HUES6 (cell line): Measurements from ENCODE around the gene C1orf210.

Experiments used
- H3K27ac ChIP-seq: 2 replicates; pipeline ENCODE4 v1.7.0; 2013; ENCODE audit warnings: low read depth, mild to moderate bottlenecking, low read length, inconsistent platforms
- H3K27me3 ChIP-seq: 2 replicates; pipeline ENCODE4 v1.6.1; 2013; ENCODE audit warnings: low read length; ENCODE audit not compliant: control insufficient read depth, insufficient read depth
- H3K36me3 ChIP-seq: 2 replicates; pipeline ENCODE4 v1.6.1; 2013; ENCODE audit warnings: low read length; ENCODE audit not compliant: control insufficient read depth, insufficient read depth
- H3K4me1 ChIP-seq: 2 replicates; pipeline ENCODE4 v1.6.1; 2013; ENCODE audit warnings: low read length; ENCODE audit not compliant: control insufficient read depth, insufficient read depth
- H3K4me3 ChIP-seq: 2 replicates; pipeline ENCODE4 v1.5.1; 2013; ENCODE audit warnings: low read depth, low read length
- H3K9ac ChIP-seq: one replicate; pipeline ENCODE4 v1.6.1; 2013; ENCODE audit warnings: mild to moderate bottlenecking, low read length
- H3K9me3 ChIP-seq: 2 replicates; pipeline ENCODE4 v1.6.1; 2013; ENCODE audit warnings: low read depth, low read length; ENCODE audit not compliant: control insufficient read depth, insufficient read depth

The C1orf210 gene

DNA sequence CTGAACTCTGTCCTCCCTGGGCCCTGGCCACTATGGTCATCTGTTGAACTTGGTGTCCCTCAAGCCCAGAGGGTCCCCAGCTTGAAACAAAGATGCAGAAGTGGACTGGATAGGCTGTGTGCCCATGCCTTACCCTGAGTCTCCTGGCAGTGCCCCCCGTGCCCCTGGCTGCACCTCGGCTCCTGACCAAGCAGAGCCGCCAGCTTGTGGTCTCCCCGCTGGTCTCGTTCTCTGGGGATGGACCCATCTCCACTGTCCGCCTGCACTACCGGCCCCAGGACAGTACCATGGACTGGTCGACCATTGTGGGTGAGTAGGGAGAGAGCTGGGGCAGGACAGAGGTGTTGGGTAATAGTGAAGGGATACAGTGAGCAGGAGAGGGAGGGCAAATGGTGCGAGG lies 26.1 kb upstream of the C1orf210 start:
- Histone ChIP-seq H3K27me3 (no peaks in the 10 kb centered on the region), H3K36me3 (no peaks in the 10 kb centered on the region)

DNA sequence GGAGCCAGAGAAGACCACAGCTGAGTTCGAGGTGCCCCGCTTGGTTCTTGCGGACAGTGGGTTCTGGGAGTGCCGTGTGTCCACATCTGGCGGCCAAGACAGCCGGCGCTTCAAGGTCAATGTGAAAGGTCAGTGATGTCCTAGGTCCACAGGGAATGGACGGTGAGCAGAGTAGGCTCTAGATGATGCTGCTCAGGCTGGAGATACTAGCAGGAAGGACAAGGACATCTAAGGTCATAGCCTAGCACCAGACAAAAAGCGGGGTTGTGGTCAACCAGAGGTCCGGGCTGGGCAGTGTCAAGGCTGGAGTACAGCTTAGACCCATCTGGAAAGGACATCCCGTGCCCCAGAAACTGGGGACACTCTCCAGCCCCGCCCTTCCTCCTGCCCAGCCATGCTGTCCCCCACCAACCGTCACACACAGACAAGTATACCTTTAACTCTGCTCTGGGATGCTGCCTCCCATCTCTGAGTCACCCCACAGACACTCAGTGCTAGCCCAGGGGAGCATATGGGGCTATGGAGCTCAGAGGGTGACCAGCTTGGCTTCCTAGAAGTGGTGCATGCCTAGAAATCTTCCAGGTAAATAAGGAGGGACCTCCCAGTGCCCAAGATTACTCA lies 24.1 kb upstream of the C1orf210 start:
- Histone ChIP-seq H3K36me3 (no peaks in the 10 kb centered on the region), H3K27ac (no peak overlapping the region), H3K9ac (no peak overlapping the region), H3K4me3 (no peak overlapping the region), H3K27me3 (no peaks in the 10 kb centered on the region), H3K9me3 (no peaks in the 10 kb centered on the region), H3K4me1 (no peaks in the 10 kb centered on the region; the same call in 1 of the 2 replicates)

More for the DNA sequence above, 26.1 kb upstream of the C1orf210 start:
- H3K4me1 ChIP-seq = no peaks in the 10 kb centered on the region
- H3K9ac ChIP-seq = no peak overlapping the region
- no peak overlapping the region for H3K27ac ChIP-seq
- H3K4me3 ChIP-seq = no peak overlapping the region
- no peaks in the 10 kb centered on the region for H3K9me3 ChIP-seq

DNA sequence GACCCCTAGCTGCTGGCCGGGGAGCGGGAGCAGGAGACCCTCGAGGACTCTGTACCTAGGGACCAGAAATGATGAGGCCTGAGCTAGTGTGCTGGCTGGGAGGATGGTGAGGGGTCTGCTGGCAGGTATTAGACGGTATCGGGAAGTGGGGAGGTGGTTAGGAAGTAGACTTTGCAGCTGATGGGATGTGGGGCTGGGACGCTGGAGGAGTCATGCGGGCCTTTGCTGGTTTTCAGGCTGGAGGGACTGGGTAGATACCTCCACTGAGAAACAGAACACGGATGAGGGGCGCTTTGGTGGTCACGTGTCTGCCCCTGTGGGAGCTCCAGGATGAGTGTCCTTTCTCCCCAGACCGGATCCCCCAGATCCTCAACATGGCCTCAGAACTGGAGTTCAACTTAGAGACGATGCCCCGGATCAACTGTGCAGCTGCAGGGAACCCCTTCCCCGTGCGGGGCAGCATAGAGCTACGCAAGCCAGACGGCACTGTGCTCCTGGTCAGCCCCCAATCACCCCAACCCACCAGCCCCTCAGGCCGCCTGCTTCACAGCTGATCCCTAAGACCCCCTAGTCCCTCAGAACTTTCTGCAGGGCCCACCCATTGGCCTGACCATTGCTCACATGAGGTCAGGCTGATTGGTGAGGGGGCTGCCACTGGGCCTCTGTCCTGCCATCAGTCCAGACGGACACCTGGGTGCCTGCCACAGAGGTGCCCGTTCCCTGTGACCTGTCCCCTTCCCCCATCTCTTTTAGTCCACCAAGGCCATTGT lies 23.4 kb upstream of the C1orf210 start:
- no peak overlapping the region for H3K4me3 ChIP-seq

GRCh38 chr1:43307458-43308158 lies 22.2 kb upstream of the C1orf210 start:
- Histone ChIP-seq H3K9ac (no peak overlapping the region), H3K27me3 (no peaks in the 10 kb centered on the region), H3K9me3 (no peaks in the 10 kb centered on the region)

More for the DNA sequence above, 23.4 kb upstream of the C1orf210 start:
- Histone ChIP-seq H3K27ac (no peak overlapping the region), H3K9ac (no peak overlapping the region), H3K36me3 (no peaks in the 10 kb centered on the region), H3K9me3 (no peaks in the 10 kb centered on the region), H3K27me3 (no peaks in the 10 kb centered on the region), H3K4me1 (no peaks in the 10 kb centered on the region; the same call in 1 of the 2 replicates)

DNA sequence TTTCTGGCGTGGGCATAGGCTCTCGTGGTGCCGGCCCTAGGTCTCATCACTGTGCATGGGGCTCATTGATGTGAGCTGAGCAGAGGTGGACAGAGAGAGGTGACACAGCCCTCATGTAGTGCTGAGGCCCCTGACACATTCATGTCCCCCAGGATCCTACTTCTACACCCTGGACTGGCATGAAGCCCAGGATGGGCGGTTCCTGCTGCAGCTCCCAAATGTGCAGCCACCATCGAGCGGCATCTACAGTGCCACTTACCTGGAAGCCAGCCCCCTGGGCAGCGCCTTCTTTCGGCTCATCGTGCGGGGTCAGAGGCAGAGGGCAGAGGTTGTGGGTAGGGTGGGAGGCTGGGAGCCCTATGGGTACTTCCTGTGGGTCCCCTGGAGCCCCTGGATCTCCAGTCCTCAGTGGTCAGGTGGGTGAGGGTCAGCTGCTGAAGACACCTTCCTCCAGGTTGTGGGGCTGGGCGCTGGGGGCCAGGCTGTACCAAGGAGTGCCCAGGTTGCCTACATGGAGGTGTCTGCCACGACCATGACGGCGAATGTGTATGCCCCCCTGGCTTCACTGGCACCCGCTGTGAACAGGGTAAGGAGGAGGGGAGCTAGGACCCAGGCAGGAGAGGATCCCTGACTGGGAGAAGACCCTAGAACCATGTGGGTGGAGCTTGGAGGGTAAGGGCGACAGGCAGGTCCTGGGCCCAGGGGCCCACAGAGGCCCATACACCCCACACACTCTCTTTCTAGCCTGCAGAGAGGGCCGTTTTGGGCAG lies 21.5 kb upstream of the C1orf210 start:
- Histone ChIP-seq H3K36me3 (no peaks in the 10 kb centered on the region), H3K9ac (no peak overlapping the region), H3K27ac (no peak overlapping the region), H3K4me1 (no peaks in the 10 kb centered on the region; the same call in 1 of the 2 replicates), H3K27me3 (no peaks in the 10 kb centered on the region), H3K4me3 (no peak overlapping the region), H3K9me3 (no peaks in the 10 kb centered on the region)

More at GRCh38 chr1:43307458-43308158, 22.2 kb upstream of the C1orf210 start:
- H3K36me3 ChIP-seq = no peaks in the 10 kb centered on the region
- H3K4me1 ChIP-seq = no peaks in the 10 kb centered on the region; the same call in 1 of the 2 replicates
- H3K27ac ChIP-seq = no peak overlapping the region
- H3K4me3 ChIP-seq = no peak overlapping the region

GRCh38 chr1:43305926-43306687 lies 20.7 kb upstream of the C1orf210 start:
- no peaks in the 10 kb centered on the region for H3K36me3 ChIP-seq
- H3K27me3 ChIP-seq = no peaks in the 10 kb centered on the region
- H3K9ac ChIP-seq = no peak overlapping the region
- no peak overlapping the region for H3K4me3 ChIP-seq
- H3K27ac ChIP-seq = no peak overlapping the region
- no peaks in the 10 kb centered on the region for H3K9me3 ChIP-seq
- H3K4me1 ChIP-seq = no peaks in the 10 kb centered on the region; the same call in 1 of the 2 replicates

DNA sequence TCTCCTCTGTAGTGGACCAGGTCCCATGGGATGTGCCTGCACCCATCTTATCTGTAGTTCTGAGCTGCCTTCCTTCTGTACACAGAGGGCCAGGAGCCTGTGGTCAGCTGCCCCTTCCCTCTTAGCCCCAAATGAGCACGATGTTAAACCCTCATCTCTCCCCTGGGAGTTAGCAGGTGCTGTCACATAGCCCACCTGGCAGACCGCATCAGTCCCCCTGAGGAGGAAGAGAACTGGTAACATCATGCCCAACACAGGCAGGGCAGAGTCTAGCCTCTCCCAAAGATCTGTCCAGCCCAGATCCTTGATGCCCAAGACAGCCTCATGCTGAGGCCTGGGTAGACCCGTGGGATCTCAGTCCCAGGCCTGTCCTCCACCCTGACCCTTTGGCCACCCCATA lies 20.1 kb upstream of the C1orf210 start:
- H3K4me3 ChIP-seq = no peak overlapping the region
- no peak overlapping the region for H3K27ac ChIP-seq
- H3K36me3 ChIP-seq = no peaks in the 10 kb centered on the region
- no peaks in the 10 kb centered on the region; the same call in 1 of the 2 replicates for H3K4me1 ChIP-seq
- no peaks in the 10 kb centered on the region for H3K27me3 ChIP-seq
- no peaks in the 10 kb centered on the region for H3K9me3 ChIP-seq
- no peak overlapping the region for H3K9ac ChIP-seq

DNA sequence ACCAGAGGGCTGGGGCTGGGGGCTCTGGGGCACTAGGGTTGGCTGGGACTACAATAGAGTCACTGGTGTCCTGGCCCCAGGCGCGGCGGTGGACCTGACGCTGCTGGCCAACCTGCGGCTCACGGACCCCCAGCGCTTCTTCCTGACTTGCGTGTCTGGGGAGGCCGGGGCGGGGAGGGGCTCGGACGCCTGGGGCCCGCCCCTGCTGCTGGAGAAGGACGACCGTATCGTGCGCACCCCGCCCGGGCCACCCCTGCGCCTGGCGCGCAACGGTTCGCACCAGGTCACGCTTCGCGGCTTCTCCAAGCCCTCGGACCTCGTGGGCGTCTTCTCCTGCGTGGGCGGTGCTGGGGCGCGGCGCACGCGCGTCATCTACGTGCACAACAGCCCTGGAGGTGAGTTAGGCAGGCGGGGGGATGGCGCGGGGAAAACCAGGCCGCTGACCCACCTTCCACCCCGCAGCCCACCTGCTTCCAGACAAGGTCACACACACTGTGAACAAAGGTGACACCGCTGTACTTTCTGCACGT lies 19.5 kb upstream of the C1orf210 start:
- Histone ChIP-seq H3K4me1 (peaks cover under 1% of the 10 kb centered on the region; the same call in 1 of the 2 replicates), H3K36me3 (no peaks in the 10 kb centered on the region), H3K4me3 (no peak overlapping the region), H3K9ac (no peak overlapping the region), H3K27ac (no peak overlapping the region), H3K27me3 (no peaks in the 10 kb centered on the region), H3K9me3 (no peaks in the 10 kb centered on the region)

DNA sequence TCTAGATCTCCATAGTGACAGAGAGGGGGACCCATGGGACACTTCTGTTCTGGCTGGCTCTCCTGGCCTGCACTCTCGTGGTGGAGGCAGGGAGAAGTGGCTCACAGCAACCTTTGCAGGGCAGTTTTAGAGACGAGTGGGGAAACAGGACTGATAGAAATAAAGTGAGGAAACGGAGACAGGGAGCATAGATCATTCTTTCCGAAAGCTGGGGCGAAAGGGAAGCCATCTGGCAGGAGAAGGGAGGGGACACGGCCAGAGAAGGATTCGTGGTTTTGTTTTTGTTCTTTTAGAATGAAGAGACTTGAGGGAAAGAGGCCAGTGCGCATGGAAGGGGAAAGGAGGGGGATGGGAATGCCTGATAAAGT lies 18.9 kb upstream of the C1orf210 start:
- Histone ChIP-seq H3K4me3 (no peak overlapping the region), H3K9me3 (no peaks in the 10 kb centered on the region), H3K4me1 (peaks cover 6% of the 10 kb centered on the region), H3K36me3 (no peaks in the 10 kb centered on the region), H3K9ac (no peak overlapping the region), H3K27ac (no peak overlapping the region), H3K27me3 (no peaks in the 10 kb centered on the region)
